Muscle layer of duodenum (tissue), 2 donors: ENCODE results near the gene SELPLG.

Source experiments
- H3K27ac ChIP-seq: one replicate; pipeline ENCODE4 v1.7.0; 2013; ENCODE audit warnings: mild to moderate bottlenecking, low read length
- H3K27me3 ChIP-seq: one replicate; pipeline ENCODE4 v1.7.0; 2013; ENCODE audit warnings: low read depth, mild to moderate bottlenecking, control low read depth, low read length
- H3K36me3 ChIP-seq, 2 donors: one replicate each; pipeline ENCODE4 v1.7.0; 2013; ENCODE audit warnings: low read length in 2 of 2, control low read depth in 1 of 2, mild to moderate bottlenecking in 1 of 2; ENCODE audit not compliant: insufficient read depth in 2 of 2, control insufficient read depth in 1 of 2
- H3K4me1 ChIP-seq, 2 donors: one replicate each; pipeline ENCODE4 v1.7.0; 2013; ENCODE audit warnings: low read length in 2 of 2, mild to moderate bottlenecking in 2 of 2, control low read depth in 1 of 2, moderate library complexity in 1 of 2; ENCODE audit not compliant: insufficient read depth in 2 of 2, control insufficient read depth in 1 of 2
- H3K4me3 ChIP-seq, 2 donors: one replicate each; pipeline ENCODE4 v1.7.0; 2013; ENCODE audit warnings: low read length in 2 of 2, low read depth in 1 of 2, mild to moderate bottlenecking in 1 of 2
- H3K9me3 ChIP-seq, 2 donors: one replicate each; pipeline ENCODE4 v1.7.0; 2013; ENCODE audit warnings: low read length in 2 of 2, control low read depth in 1 of 2, mild to moderate bottlenecking in 1 of 2; ENCODE audit not compliant: control insufficient read depth in 1 of 2
- donor health status: healthy.

The SELPLG gene

DNA sequence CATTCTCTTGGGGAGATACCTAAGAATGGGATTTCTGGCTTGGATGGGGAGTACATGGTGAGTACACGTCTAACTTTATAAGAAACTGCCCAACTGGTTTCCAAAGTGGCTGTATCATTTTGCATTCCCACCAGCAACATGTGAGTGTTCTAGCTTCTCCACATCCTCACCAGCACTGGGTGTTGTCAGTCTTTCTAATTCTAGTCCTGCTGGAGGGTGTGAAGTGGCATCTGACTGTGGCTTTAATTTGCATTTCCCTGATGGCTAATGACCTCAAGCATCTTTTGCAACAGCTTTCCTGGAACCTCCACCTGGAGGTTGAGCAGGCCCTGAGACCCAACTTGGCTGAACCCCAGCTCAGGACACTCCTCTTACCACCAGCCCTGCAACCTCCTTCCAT lies 17.8 kb downstream of the SELPLG start:
- Histone ChIP-seq H3K36me3 (no peaks in the 10 kb centered on the region), H3K4me3 (no peak overlapping the region), H3K27ac (no peak overlapping the region), H3K9me3 (no peaks in the 10 kb centered on the region), H3K4me1 (peaks cover 0 to 1% of the 10 kb centered on the region in 2 donors), H3K27me3 (no peaks in the 10 kb centered on the region)

GRCh38 chr12:108614639-108615038 lies 19.1 kb downstream of the SELPLG start:
- peaks cover 0 to 8% of the 10 kb centered on the region in 2 donors for H3K4me1 ChIP-seq

DNA sequence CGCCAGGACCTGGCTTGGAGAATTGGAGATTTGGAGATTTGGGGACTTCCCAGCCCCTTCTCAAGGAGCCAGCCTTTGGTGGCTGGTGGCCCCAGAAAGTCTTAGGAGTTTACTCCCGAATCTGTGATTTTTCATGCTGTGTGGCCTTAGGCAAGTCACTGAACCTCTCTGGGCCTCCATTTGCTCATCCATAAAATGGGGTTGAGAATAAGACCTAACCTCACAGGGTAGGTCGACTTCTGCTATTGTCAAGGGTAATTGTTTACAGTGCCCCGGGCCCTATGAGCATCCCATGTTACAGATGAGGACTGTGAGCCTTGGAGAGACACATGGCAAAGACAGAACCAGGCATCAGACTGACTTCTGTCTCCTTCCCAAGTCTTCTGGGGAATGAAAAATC lies 19.7 kb downstream of the SELPLG start:
- Histone ChIP-seq H3K4me1 (peaks cover 0 to 14% of the 10 kb centered on the region in 2 donors), H3K4me3 (no peak overlapping the region), H3K27ac (no peak overlapping the region), H3K36me3 (no peaks in the 10 kb centered on the region), H3K9me3 (no peaks in the 10 kb centered on the region), H3K27me3 (no peaks in the 10 kb centered on the region)

More at GRCh38 chr12:108614639-108615038, 19.1 kb downstream of the SELPLG start:
- Histone ChIP-seq H3K27ac (no peak overlapping the region), H3K4me3 (no peak overlapping the region), H3K27me3 (no peaks in the 10 kb centered on the region), H3K9me3 (no peaks in the 10 kb centered on the region), H3K36me3 (no peaks in the 10 kb centered on the region)

GRCh38 chr12:108613548-108613947 lies 20.1 kb downstream of the SELPLG start:
- no peak overlapping the region for H3K4me3 ChIP-seq
- H3K36me3 ChIP-seq: no peaks in the 10 kb centered on the region
- H3K4me1 ChIP-seq: peaks cover 0 to 14% of the 10 kb centered on the region in 2 donors
- H3K27ac ChIP-seq: no peak overlapping the region
- no peaks in the 10 kb centered on the region for H3K9me3 ChIP-seq
- H3K27me3 ChIP-seq: no peaks in the 10 kb centered on the region

DNA sequence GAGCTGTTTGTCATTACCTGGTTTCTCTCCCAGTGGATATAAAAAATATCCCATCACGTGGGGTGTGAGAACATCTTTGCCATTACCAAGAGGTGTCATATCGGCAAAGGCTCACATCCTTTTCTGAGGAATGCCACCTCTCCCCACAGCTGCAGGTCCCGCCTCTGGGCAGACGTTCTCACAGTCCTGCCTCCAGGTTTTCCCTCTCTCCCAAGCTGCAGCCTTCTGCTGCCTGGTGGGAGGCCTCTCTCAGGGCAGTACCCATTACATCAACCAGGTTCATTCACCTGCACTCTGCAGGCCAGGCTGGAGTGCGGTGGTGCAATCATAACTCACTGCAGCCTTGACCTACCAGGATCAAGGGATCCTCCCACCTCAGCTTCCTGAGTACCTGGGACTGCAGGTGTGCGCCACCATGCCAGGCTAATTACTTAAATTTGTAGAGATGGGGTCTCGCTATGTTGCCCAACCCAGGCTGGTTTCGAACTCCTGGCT lies 20.9 kb downstream of the SELPLG start:
- Histone ChIP-seq H3K4me1 (peaks cover 0 to 14% of the 10 kb centered on the region in 2 donors), H3K36me3 (no peaks in the 10 kb centered on the region), H3K4me3 (no peak overlapping the region), H3K9me3 (no peaks in the 10 kb centered on the region), H3K27ac (no peak overlapping the region), H3K27me3 (no peaks in the 10 kb centered on the region)

DNA sequence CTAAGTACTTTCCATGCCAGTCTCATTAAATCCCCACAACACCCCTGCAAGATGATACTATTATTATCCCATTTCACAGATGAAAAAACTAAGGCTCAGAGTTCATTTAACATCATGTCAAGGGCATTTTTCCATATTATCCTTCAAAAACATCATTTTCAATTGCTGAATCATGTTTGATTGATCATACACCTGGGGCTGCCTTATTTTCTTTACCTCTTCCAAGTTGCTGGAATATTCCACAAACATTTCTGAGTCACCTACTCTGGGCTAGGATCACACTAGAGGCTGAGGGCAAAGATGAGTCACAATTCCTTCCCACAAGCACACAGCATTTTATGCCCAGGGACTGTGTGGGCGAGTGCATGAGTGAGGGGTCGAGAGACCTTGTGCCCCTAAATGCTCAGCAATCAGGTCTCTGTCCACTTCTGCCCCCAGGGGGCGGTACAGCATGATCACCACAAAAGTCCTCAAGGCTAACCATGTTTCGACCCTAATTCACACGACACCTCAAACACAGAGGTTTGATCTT lies 21.7 kb downstream of the SELPLG start:
- peaks cover 0 to 14% of the 10 kb centered on the region in 2 donors for H3K4me1 ChIP-seq

GRCh38 chr12:108610856-108611605 lies 22.7 kb downstream of the SELPLG start:
- Histone ChIP-seq H3K4me3 (no peak overlapping the region), H3K27me3 (no peaks in the 10 kb centered on the region), H3K36me3 (no peaks in the 10 kb centered on the region), H3K27ac (no peak overlapping the region), H3K4me1 (peaks cover 0 to 14% of the 10 kb centered on the region in 2 donors), H3K9me3 (no peaks in the 10 kb centered on the region)

More for the DNA sequence above, 21.7 kb downstream of the SELPLG start:
- no peak overlapping the region for H3K4me3 ChIP-seq
- H3K9me3 ChIP-seq: no peaks in the 10 kb centered on the region
- H3K36me3 ChIP-seq: no peaks in the 10 kb centered on the region
- H3K27me3 ChIP-seq: no peaks in the 10 kb centered on the region
- H3K27ac ChIP-seq: no peak overlapping the region

- no peaks in the 10 kb centered on the region for H3K27me3 ChIP-seq
- H3K9me3 ChIP-seq: no peaks in the 10 kb centered on the region
- H3K4me3 ChIP-seq: no peak overlapping the region
- H3K27ac ChIP-seq: no peak overlapping the region
- H3K4me1 ChIP-seq: peaks cover 0 to 14% of the 10 kb centered on the region in 2 donors
- no peaks in the 10 kb centered on the region for H3K36me3 ChIP-seq
Observed at GRCh38 chr12:108610336-108610815, 23.3 kb downstream of the SELPLG start.

DNA sequence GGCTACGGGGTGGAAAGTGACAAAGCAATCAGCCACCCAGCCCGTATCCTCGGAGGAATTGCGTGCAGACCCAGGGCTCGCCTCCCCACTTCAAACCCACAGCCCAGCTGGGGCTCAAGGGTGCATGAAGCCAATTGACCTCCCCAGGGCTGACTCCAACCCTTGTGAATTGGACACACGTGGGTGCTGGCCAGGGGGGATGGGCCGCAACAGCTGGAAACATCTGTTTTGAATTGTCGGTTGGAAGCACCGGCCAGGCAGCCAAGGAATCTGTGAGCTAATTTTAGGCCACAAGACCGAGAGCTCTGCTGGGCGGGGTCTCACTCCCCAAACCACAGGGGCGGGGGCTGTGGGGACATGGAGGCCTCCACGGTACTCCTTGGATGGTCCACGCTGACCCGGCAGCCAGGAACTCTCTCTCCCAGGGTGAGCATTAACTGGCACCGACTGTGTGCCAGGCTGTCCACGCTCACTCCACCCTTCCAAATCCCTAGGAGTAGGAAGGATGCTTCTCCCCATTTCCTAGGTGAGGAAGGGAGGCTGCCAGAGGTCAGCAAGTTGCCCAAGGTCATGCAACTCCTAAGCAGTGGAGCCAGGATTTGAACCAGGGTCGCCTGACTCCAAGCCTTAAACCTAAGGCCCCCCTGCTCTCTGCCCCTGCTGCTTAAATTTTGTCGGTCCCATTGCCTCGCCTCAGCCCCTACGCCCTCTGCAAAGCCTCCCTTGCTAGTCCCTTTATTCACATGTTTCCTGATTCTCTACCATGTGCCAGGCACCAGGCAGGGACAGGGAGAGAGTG lies 24.0 kb downstream of the SELPLG start:
- Histone ChIP-seq H3K4me3 (no peak overlapping the region), H3K27me3 (no peaks in the 10 kb centered on the region), H3K4me1 (peaks cover 0 to 14% of the 10 kb centered on the region in 2 donors), H3K27ac (no peak overlapping the region), H3K36me3 (no peaks in the 10 kb centered on the region), H3K9me3 (no peaks in the 10 kb centered on the region)

DNA sequence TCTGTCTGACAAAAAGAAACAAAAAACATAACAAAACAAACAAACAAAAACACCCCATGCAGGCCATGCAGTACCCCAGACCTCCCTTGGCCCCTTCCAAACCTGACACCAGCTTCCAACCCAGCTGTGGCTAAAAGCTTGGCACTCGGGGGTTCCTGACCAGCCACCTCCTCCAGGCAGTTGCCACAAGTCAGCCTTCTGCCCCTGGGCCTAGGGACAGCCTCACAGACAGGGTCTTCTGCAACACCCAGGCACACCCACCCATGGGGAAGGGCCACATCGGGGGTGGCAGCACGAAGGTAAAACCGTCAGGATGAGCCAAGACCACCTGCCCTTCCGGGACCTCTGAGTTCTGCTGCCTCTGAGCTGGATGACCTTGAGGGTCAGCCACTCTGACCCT lies 25.1 kb downstream of the SELPLG start:
- H3K9me3 ChIP-seq: no peaks in the 10 kb centered on the region
- H3K4me3 ChIP-seq: no peak overlapping the region
- no peaks in the 10 kb centered on the region for H3K27me3 ChIP-seq
- peaks cover 0 to 14% of the 10 kb centered on the region in 2 donors for H3K4me1 ChIP-seq
- no peaks in the 10 kb centered on the region for H3K36me3 ChIP-seq
- H3K27ac ChIP-seq: no peak overlapping the region

- no peaks in the 10 kb centered on the region for H3K9me3 ChIP-seq
- no peak overlapping the region for H3K27ac ChIP-seq
- no peaks in the 10 kb centered on the region for H3K27me3 ChIP-seq
- H3K4me1 ChIP-seq: peaks cover 0 to 14% of the 10 kb centered on the region in 2 donors
- no peaks in the 10 kb centered on the region for H3K36me3 ChIP-seq
- no peak overlapping the region for H3K4me3 ChIP-seq
Observed at GRCh38 chr12:108607981-108608600, 25.6 kb downstream of the SELPLG start.
